Lower lobe of right lung (tissue), 2 donors: ENCODE data around the gene ASB6. TPM values are rescaled to one million over a fixed set of nuclear protein-coding genes. Genes with fewer than 3 reads are reported as not detected.

ENCODE experiments used
- ATAC-seq, 2 donors: fragments of 200-7000 bp; cut with Tn5 transposase; one replicate each; pipeline ENCODE4 v1.9.1; 2020 to 2022; ENCODE audit warnings: mild to moderate bottlenecking in 2 of 2, moderate library complexity in 2 of 2
- DNase-seq: peaks from one replicate; pipeline ENCODE4 v3.0.0-alpha.2; 2020
- H3K27ac ChIP-seq: fragments of 200-600 bp; one replicate; pipeline ENCODE4 v1.8.0; 2022
- H3K27me3 ChIP-seq: fragments of 200-600 bp; one replicate; pipeline ENCODE4 v1.8.0; 2022; ENCODE audit warnings: low read depth
- H3K36me3 ChIP-seq: fragments of 200-600 bp; one replicate; pipeline ENCODE4 v1.8.0; 2022; ENCODE audit warnings: mild to moderate bottlenecking
- H3K4me1 ChIP-seq: fragments of 200-600 bp; one replicate; pipeline ENCODE4 v1.8.0; 2022
- H3K4me3 ChIP-seq: fragments of 200-600 bp; one replicate; pipeline ENCODE4 v1.8.0; 2022; ENCODE audit warnings: mild to moderate bottlenecking
- H3K9me3 ChIP-seq: fragments of 200-600 bp; one replicate; pipeline ENCODE4 v1.8.0; 2022
- CTCF ChIP-seq: fragments of 200-600 bp; IDR thresholded peaks from one replicate; pipeline ENCODE4 v1.8.0; 2022; ENCODE audit warnings: antibody characterized with exemption, mild to moderate bottlenecking
- intact Hi-C: fragments of 100-400 bp; cut with DNase I; formaldehyde crosslinking; loops from one replicate; pipeline ENCODE4 v1.11.0; 2022
- total RNA-seq: library from RNA; stranded (reverse); fragmentation: NEBNext Ultra II Directional; extraction: Animal tissue kit (Norgen Biotek cat#: 25700); gene quantifications from one replicate; pipeline ENCODE4 v1.2.1, GENCODE V29; 2021
- donor health status: DM: no; HTN: yes; CAD: no; lungs with severe emphysema.

Gene ASB6
- total RNA-seq, 1 donor from 2014 or later: 14.6 TPM

DNA sequence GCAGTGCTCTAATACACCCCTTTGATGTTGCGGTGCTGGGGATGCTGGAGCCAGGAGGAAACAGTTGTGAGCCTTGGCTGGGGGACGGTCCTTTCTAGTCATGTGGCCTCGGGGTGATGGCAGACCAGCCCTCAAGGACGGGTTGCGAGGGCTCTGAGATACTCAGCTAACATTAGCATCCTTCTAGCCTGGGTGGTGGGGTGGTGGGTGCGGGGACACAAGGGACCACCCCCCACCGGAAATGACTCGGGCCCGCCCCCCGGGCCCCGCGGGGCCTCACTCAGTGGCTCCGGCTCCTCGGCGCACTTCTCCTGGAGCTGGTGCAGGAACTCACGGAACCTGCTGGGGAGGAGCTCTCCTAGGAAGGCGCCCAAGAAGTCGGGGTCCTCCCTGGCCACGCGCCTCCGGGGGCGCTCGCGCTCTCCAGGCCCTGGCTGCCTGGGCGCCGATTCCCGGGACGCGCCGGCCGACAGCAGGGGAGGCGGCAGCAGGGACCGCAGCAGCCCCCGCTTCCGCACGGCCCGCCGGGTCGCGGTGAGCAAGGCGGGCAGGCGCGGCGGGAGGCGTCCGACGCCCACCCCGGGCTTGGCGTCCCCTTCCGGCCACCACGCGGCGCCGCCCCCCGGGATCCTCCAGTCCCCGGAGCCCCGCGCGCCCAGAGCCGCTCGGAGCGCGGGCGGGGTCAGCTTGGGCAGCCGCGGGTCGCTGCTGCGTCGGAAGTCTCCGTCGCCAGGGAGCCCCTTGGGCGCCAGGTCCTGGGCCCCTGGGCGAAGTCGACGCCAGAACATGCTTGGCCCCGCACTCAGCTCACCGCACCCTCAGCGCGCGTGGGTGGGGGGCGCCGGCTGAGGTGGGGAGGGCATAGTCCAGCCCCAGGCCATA, 21.9 kb downstream of the ASB6 start:
- no peaks in the 10 kb centered on the region for H3K36me3 ChIP-seq
- intact Hi-C loops: loop anchor here (10.0 kb wide), 1 partner anchor 485 kb away; no protein-coding TSS in a partner anchor
- H3K4me1 ChIP-seq: peaks cover 17% of the 10 kb centered on the region
- TF ChIP-seq CTCF: no peak
- no peaks in the 10 kb centered on the region for H3K9me3 ChIP-seq
- DNase-seq (no peak), ATAC-seq (peak; percentile 4 to 17)
- H3K4me3 ChIP-seq: peak overlapping the region; percentile 49
- peak overlapping the region; percentile 20 for H3K27ac ChIP-seq
- H3K27me3 ChIP-seq: peaks cover 14% of the 10 kb centered on the region

- intact Hi-C loops: loop anchor here (10.0 kb wide), 1 partner anchor 482 kb away; no protein-coding TSS in a partner anchor
Observed at GRCh38 chr9:129617167-129617566, 24.8 kb downstream of the ASB6 start.

DNA sequence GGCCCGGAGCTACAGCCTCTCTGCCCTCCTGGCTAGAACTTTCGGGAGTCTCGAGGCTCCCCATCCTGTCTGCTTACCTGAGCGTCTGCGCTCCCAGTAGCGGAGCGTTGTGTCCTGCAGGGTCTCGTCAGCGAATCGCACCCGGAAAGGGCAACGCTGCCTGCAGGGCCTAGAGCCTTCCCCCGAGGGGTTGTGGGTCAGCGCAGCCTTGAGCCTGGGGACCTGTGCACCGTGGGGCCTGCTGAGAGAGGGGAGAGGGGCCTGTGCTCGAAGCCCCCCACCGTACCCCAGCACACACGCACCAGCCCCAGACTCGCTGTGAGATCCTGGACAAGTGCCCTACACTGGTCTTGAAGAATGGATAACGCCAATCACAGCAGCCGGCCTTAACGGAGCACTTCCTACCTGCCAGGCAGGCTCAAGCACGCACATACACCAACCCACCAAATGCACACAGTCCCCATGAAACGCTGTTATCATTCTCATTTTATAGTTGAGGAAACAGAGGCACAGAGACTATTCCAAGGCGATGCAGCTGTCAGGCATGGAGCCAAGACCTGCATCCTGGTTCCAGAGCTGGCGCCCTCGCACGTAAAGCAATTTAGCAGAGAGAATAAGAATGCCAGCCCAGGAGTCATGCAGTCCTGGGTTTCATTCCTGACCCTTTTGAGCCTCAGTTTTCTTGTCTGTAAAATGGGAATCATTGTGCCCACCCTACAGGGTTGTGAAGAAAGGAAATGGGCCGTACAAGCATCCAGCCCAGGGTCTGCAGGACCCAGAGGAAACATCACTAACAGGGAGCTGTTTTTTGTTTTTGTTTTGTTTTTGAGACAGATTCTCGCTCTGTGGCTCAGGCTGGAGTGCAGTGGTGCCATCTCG, 26.3 kb downstream of the ASB6 start:
- intact Hi-C loops: loop anchor here (10.0 kb wide), 1 partner anchor 481 kb away; no protein-coding TSS in a partner anchor
- Histone ChIP-seq H3K4me1 (peaks cover 13% of the 10 kb centered on the region), H3K36me3 (no peaks in the 10 kb centered on the region), H3K27me3 (peaks cover 14% of the 10 kb centered on the region), H3K4me3 (no peak overlapping the region), H3K9me3 (no peaks in the 10 kb centered on the region), H3K27ac (no peak overlapping the region)
- ATAC-seq: no peak
- DNase-seq: no peak
- TF ChIP-seq CTCF: no peak

More at GRCh38 chr9:129617167-129617566, 24.8 kb downstream of the ASB6 start:
- Histone ChIP-seq H3K36me3 (no peaks in the 10 kb centered on the region), H3K4me3 (no peak overlapping the region), H3K27ac (no peak overlapping the region), H3K4me1 (peaks cover 7% of the 10 kb centered on the region), H3K27me3 (peaks cover 22% of the 10 kb centered on the region), H3K9me3 (no peaks in the 10 kb centered on the region)
- ATAC-seq (no peak), DNase-seq (no peak)
- peak; percentile 22 for TF ChIP-seq CTCF

DNA sequence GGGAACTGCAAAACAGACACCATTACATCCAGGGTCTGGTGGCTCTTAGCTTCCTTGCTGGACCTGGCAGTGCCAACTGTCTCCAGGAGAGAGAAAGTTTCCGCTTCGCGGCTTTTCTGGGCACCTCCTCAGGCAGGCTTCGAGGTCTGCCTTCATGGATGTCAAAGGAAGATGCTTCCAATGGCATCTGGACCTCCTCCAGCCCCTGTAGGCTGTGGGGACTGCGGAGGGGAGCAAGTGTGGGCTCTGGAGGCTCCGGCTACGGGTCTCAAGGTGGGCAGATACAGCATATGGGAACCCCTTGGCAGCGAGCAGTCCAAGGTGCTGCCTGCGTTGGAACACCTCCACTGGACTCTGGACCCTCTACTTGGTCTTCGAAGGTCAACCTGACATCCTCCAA, 27.0 kb downstream of the ASB6 start:
- no peak for ATAC-seq
- no peaks in the 10 kb centered on the region for H3K36me3 ChIP-seq
- TF ChIP-seq CTCF: no peak
- no peak overlapping the region for H3K4me3 ChIP-seq
- H3K27ac ChIP-seq: no peak overlapping the region
- intact Hi-C loops: loop anchor here (10.0 kb wide), 1 partner anchor 480 kb away; no protein-coding TSS in a partner anchor
- no peaks in the 10 kb centered on the region for H3K9me3 ChIP-seq
- no peak for DNase-seq
- peaks cover 8% of the 10 kb centered on the region for H3K27me3 ChIP-seq
- peaks cover 10% of the 10 kb centered on the region for H3K4me1 ChIP-seq

DNA sequence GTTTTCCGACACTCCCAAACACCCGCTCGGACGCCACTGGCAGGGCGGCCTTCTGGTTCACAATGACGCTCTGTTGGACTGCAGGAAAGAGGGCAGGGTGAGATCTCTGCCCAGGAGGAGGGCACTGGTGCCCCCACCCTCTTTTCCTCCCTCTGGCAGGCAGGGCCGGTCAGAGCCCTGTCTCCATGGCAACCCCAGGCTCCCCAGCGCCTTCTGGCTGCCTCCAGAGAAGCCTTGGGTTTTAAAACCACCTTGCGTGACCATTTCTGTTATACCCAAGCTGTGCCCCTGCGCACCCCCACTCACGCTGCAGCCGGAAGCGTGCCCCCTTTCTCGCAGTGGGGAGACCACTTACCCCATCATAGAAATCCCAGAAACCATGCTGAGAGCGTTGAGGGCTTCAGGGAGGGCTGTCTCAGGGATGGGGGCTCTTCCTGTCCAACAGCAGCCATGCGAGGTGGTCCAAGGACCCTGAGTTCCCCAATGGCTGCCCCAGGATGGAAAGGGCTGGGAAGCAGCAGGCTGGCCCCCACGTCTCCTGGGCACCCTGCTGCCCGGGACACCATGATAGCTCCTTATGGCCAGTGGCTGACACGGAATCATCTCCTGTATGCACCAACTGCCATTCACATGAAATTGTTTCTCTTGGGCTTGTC, 28.3 kb downstream of the ASB6 start:
- no peak for TF ChIP-seq CTCF
- peaks cover 23% of the 10 kb centered on the region for H3K4me1 ChIP-seq
- H3K4me3 ChIP-seq: no peak overlapping the region
- intact Hi-C loops: loop anchor here (10.0 kb wide), 1 partner anchor 479 kb away; no protein-coding TSS in a partner anchor
- H3K27ac ChIP-seq: no peak overlapping the region
- no peak for ATAC-seq
- no peak for DNase-seq
- no peaks in the 10 kb centered on the region for H3K36me3 ChIP-seq
- H3K27me3 ChIP-seq: peaks cover 8% of the 10 kb centered on the region
- no peaks in the 10 kb centered on the region for H3K9me3 ChIP-seq
